ENCODE measurements around the gene ELAVL2. TPM values are rescaled to one million over a fixed set of nuclear protein-coding genes. Genes with fewer than 3 reads are reported as not detected.

Gene ELAVL2
- total RNA-seq, 1 experiment from 2014 or later: not detected

DNA sequence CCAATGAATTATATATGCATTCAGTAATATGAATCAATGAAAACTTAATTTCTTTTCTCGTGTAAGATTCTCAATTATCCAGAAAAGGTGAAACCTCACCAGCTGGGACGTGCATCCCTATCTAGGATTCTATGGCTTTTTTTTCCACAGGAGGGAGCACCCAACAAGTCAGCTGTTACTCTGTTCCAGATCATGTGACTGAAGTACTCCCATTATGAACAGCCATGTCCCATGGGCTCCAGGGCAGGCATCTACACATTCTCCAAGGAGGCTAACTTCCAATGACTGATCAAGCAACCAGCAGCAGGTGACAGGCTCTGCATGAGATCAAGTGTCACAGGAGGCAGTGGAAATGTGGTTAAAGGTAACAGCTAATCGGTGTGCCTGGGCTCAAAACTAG lies 118.8 kb downstream of the ELAVL2 start:
- H3K9me3 ChIP-seq (ENCODE audit: low read depth, low read length, poor library complexity, severe bottlenecking): no peaks in the 10 kb centered on the region
- no peak overlapping the region for H3K27ac ChIP-seq (ENCODE audit: low read depth, low read length, poor library complexity, severe bottlenecking)
- no TSS peak for BruUV-seq (replicated peaks)
- H3K4me1 ChIP-seq (ENCODE audit: insufficient read depth, low read length, poor library complexity, severe bottlenecking): no peaks in the 10 kb centered on the region
- intact Hi-C loops (cut with micrococcal nuclease; ENCODE audit: unreplicated experiment): no loop called here
- no peaks in the 10 kb centered on the region for H3K36me3 ChIP-seq (ENCODE audit: insufficient read depth, low read length, poor library complexity, severe bottlenecking)
- DNase-seq (ENCODE audit: low spot score): no peak
- no peaks in the 10 kb centered on the region for H3K27me3 ChIP-seq (replicated peaks; ENCODE audit: insufficient read depth, low read depth, low read length, poor library complexity)
- TF ChIP-seq EZH2 (IDR thresholded peaks at IDR 0.05; ENCODE audit: borderline replicate concordance, low read depth, low read length, poor library complexity, severe bottlenecking): no peak
- no peak for TF ChIP-seq CTCF (conservative IDR thresholded peaks at IDR 0.05; ENCODE audit: low read depth, low read length)
- POLR2A ChIA-PET (ENCODE audit: low non-redundant PET): no interaction called here
- no peak overlapping the region for H3K4me3 ChIP-seq (ENCODE audit: low read depth, low read length, poor library complexity, severe bottlenecking)
- CTCF ChIA-PET: no interaction called here

DNA sequence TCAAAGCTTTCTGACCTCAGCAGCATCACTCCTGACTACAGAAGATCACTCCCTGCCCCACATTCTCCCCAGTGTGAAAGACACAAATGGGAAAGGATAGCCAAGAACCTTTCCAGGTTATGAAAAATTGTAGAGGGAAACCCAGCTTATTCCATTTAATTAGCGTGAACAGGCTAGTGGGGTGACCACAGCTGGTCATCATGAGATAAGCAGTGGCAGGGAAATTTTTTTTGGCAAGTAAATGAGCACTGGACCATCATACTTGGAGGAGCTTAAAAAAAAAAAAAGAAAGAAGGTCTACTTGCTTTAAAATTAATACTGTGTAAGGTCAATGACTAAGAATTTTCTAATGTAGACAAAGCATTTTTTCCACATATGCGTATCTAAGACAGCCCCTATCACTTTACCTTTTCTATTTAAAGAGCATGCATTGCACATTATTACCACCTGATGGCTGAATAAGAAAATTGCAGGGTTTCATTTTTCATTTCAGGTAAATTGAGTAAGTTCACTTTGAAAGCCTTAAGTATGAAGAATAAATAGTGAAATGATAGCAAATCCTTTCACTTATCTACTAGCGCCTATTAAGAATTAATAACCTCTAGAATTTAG lies 123.6 kb downstream of the ELAVL2 start:
- no peaks in the 10 kb centered on the region for H3K4me1 ChIP-seq (ENCODE audit: insufficient read depth, low read length, poor library complexity, severe bottlenecking)
- POLR2A ChIA-PET (ENCODE audit: low non-redundant PET): no interaction called here
- no TSS peak for BruUV-seq (replicated peaks)
- H3K4me3 ChIP-seq (ENCODE audit: low read depth, low read length, poor library complexity, severe bottlenecking): no peak overlapping the region
- CTCF ChIA-PET: no interaction called here
- no peaks in the 10 kb centered on the region for H3K27me3 ChIP-seq (replicated peaks; ENCODE audit: insufficient read depth, low read depth, low read length, poor library complexity)
- H3K36me3 ChIP-seq (ENCODE audit: insufficient read depth, low read length, poor library complexity, severe bottlenecking): no peaks in the 10 kb centered on the region
- DNase-seq (ENCODE audit: low spot score): no peak
- no peaks in the 10 kb centered on the region for H3K9me3 ChIP-seq (ENCODE audit: low read depth, low read length, poor library complexity, severe bottlenecking)
- intact Hi-C loops (cut with micrococcal nuclease; ENCODE audit: unreplicated experiment): no loop called here
- TF ChIP-seq EZH2 (IDR thresholded peaks at IDR 0.05; ENCODE audit: borderline replicate concordance, low read depth, low read length, poor library complexity, severe bottlenecking) (no peak), CTCF (conservative IDR thresholded peaks at IDR 0.05; ENCODE audit: low read depth, low read length) (no peak)
- no peak overlapping the region for H3K27ac ChIP-seq (ENCODE audit: low read depth, low read length, poor library complexity, severe bottlenecking)

DNA sequence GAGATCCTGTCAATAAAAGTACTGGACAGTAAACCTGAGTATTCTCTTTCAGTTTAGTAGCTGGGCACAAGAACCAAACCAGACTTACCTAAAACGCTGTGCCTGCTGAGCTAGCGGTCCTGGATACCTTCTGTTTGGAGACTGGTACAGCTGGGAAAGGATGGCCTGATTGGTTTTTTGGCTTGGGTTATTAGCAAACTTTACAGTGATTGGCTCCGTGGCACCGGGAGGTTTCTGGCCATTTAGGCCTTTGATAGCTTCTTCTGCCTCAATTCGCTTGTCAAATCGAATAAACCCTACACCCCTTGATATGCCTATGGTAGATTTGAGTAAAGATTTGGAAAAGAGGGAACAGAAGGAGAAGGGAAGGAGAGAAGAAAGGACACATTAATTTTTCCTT lies 124.7 kb downstream of the ELAVL2 start:
- no peak for TF ChIP-seq EZH2 (IDR thresholded peaks at IDR 0.05; ENCODE audit: borderline replicate concordance, low read depth, low read length, poor library complexity, severe bottlenecking)
- TF ChIP-seq CTCF (conservative IDR thresholded peaks at IDR 0.05; ENCODE audit: low read depth, low read length): no peak
- BruUV-seq (replicated peaks): no TSS peak
- POLR2A ChIA-PET (ENCODE audit: low non-redundant PET): no interaction called here

More for the DNA sequence above, 124.7 kb downstream of the ELAVL2 start:
- no peak overlapping the region for H3K27ac ChIP-seq (ENCODE audit: low read depth, low read length, poor library complexity, severe bottlenecking)
- no peaks in the 10 kb centered on the region for H3K27me3 ChIP-seq (replicated peaks; ENCODE audit: insufficient read depth, low read depth, low read length, poor library complexity)
- no peaks in the 10 kb centered on the region for H3K9me3 ChIP-seq (ENCODE audit: low read depth, low read length, poor library complexity, severe bottlenecking)
- intact Hi-C loops (cut with micrococcal nuclease; ENCODE audit: unreplicated experiment): no loop called here
- H3K36me3 ChIP-seq (ENCODE audit: insufficient read depth, low read length, poor library complexity, severe bottlenecking): no peaks in the 10 kb centered on the region
- H3K4me3 ChIP-seq (ENCODE audit: low read depth, low read length, poor library complexity, severe bottlenecking): no peak overlapping the region
- CTCF ChIA-PET: no interaction called here
- DNase-seq (ENCODE audit: low spot score): no peak
- H3K4me1 ChIP-seq (ENCODE audit: insufficient read depth, low read length, poor library complexity, severe bottlenecking): no peaks in the 10 kb centered on the region
